ENCODE measurements around the gene MAD1L1.

MAD1L1 gene

DNA sequence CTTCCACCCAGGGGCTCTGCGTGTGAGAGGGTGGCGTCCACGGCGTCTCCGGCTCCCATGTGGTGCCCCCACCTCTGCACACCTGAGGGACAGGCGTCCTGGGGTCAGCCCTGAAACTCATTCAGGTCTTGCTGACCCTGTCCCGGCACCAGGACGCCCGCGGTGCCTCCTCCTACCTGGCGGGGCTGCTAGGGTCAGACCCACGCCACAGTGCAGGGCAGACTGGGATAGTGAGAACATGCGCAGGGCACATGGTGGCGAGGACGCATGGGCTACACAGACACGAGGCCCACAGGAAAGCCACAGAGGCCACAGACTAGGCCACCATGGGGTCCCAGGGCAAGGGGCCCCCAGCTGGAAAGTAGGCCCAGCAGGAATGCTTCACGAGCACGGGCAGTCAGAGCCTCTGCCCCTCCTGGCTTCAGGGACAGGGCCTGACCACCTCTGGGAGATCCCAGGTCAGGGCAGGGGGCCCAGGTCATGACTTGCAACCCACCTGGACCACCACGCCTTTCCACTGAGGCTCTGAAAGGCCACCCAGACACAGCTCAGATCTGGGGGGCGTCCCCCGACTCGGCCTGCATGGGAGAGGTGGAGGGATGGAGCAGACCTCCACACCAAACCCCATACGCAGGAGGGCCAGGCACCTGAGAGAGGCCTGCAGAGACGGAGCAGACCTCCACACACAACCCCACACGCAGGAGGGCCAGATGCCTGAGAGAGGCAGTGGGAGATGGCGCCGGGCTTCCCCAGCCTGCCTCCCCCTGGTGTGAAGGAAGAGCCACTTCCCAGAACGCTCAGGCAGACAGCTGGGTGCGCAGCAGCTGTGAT is 374.1 kb downstream of the MAD1L1 start:
- 95% methylated on average over 29 of the region's 29 CpGs for WGBS
- Histone ChIP-seq H4K91ac (ENCODE audit: low read length) (no peak overlapping the region), H2BK5ac (ENCODE audit: low read depth, low read length, poor library complexity, severe bottlenecking) (no peak overlapping the region), H3K14ac (ENCODE audit: low read length in 2 of 2) (peak overlapping the region in 1 of 2 experiments; percentile 18), H3K18ac (ENCODE audit: low read depth in 1 of 2, low read length in 2 of 2) (no peak overlapping the region), H3K4me1 (ENCODE audit: control insufficient read depth, insufficient read depth, low read depth, low read length) (peaks cover under 1% of the 10 kb centered on the region), H3K27ac (ENCODE audit: low read length, poor library complexity, severe bottlenecking) (no peak overlapping the region), H3K9me3 (ENCODE audit: control insufficient read depth, low read length) (no peaks in the 10 kb centered on the region), H3K4me2 (ENCODE audit: low read length, poor library complexity, severe bottlenecking) (no peak overlapping the region), H2BK15ac (ENCODE audit: low read depth, poor library complexity, severe bottlenecking) (no peak overlapping the region), H3K4me3 (ENCODE audit: insufficient read depth in 1 of 2, low read depth in 1 of 2, low read length in 2 of 2) (no peak overlapping the region), H3K79me1 (replicated peaks; ENCODE audit: low read length, poor library complexity, severe bottlenecking) (peaks cover 3% of the 10 kb centered on the region), H4K8ac (ENCODE audit: low read length) (no peak overlapping the region), H2BK12ac (ENCODE audit: low read length in 2 of 2) (no peak overlapping the region), H2AK5ac (ENCODE audit: low read length, severe bottlenecking) (no peak overlapping the region), H3K23ac (ENCODE audit: low read length in 2 of 2) (no peak overlapping the region), H3K4ac (ENCODE audit: low read depth in 1 of 2, low read length in 2 of 2) (no peak overlapping the region), H3K27me3 (ENCODE audit: control insufficient read depth in 1 of 2, insufficient read depth in 1 of 2, low read length in 2 of 2) (no peaks in the 10 kb centered on the region), H2AFZ (ENCODE audit: low read depth, low read length) (no peak overlapping the region), H2BK120ac (ENCODE audit: low read depth, low read length) (no peak overlapping the region), H3K36me3 (ENCODE audit: control insufficient read depth in 1 of 2, insufficient read depth in 2 of 2, low read depth in 1 of 2, low read length in 2 of 2) (peaks cover 0 to 24% of the 10 kb centered on the region in 2 experiments), H3K9ac (ENCODE audit: low read length) (no peak overlapping the region)
- no peak for DNase-seq

- Histone ChIP-seq H2BK120ac (ENCODE audit: low read depth, low read length) (no peak overlapping the region), H2BK15ac (ENCODE audit: low read depth, poor library complexity, severe bottlenecking) (no peak overlapping the region)
- WGBS = 94% methylated on average over 27 of the region's 27 CpGs
Measured at GRCh38 chr7:1857487-1858421, 375.0 kb downstream of the MAD1L1 start.

GRCh38 chr7:1856888-1857441 is 375.8 kb downstream of the MAD1L1 start:
- Histone ChIP-seq H4K91ac (ENCODE audit: low read length) (no peak overlapping the region), H3K18ac (ENCODE audit: low read depth in 1 of 2, low read length in 2 of 2) (no peak overlapping the region), H3K27me3 (ENCODE audit: control insufficient read depth in 1 of 2, insufficient read depth in 1 of 2, low read length in 2 of 2) (no peaks in the 10 kb centered on the region), H3K79me1 (replicated peaks; ENCODE audit: low read length, poor library complexity, severe bottlenecking) (no peaks in the 10 kb centered on the region), H3K9ac (ENCODE audit: low read length) (no peak overlapping the region), H3K36me3 (ENCODE audit: control insufficient read depth in 1 of 2, insufficient read depth in 2 of 2, low read depth in 1 of 2, low read length in 2 of 2) (peaks cover 0 to 28% of the 10 kb centered on the region in 2 experiments), H3K4ac (ENCODE audit: low read depth in 1 of 2, low read length in 2 of 2) (no peak overlapping the region), H2AFZ (ENCODE audit: low read depth, low read length) (no peak overlapping the region), H3K4me3 (ENCODE audit: insufficient read depth in 1 of 2, low read depth in 1 of 2, low read length in 2 of 2) (no peak overlapping the region), H2AK5ac (ENCODE audit: low read length, severe bottlenecking) (no peak overlapping the region), H3K14ac (ENCODE audit: low read length in 2 of 2) (peak overlapping the region in 1 of 2 experiments; percentile 4), H3K9me3 (ENCODE audit: control insufficient read depth, low read length) (no peaks in the 10 kb centered on the region), H3K27ac (ENCODE audit: low read length, poor library complexity, severe bottlenecking) (no peak overlapping the region), H3K23ac (ENCODE audit: low read length in 2 of 2) (no peak overlapping the region), H3K4me1 (ENCODE audit: control insufficient read depth, insufficient read depth, low read depth, low read length) (peaks cover 6% of the 10 kb centered on the region), H3K4me2 (ENCODE audit: low read length, poor library complexity, severe bottlenecking) (no peak overlapping the region), H2BK15ac (ENCODE audit: low read depth, poor library complexity, severe bottlenecking) (no peak overlapping the region), H2BK12ac (ENCODE audit: low read length in 2 of 2) (no peak overlapping the region), H2BK5ac (ENCODE audit: low read depth, low read length, poor library complexity, severe bottlenecking) (no peak overlapping the region), H2BK120ac (ENCODE audit: low read depth, low read length) (no peak overlapping the region), H4K8ac (ENCODE audit: low read length) (no peak overlapping the region)
- WGBS = 89% methylated on average over 24 of the region's 24 CpGs
- no peak for DNase-seq

More at GRCh38 chr7:1857487-1858421, 375.0 kb downstream of the MAD1L1 start:
- Histone ChIP-seq H3K23ac (ENCODE audit: low read length in 2 of 2) (no peak overlapping the region), H3K79me1 (replicated peaks; ENCODE audit: low read length, poor library complexity, severe bottlenecking) (no peaks in the 10 kb centered on the region), H3K4me2 (ENCODE audit: low read length, poor library complexity, severe bottlenecking) (no peak overlapping the region), H3K9ac (ENCODE audit: low read length) (no peak overlapping the region), H2BK5ac (ENCODE audit: low read depth, low read length, poor library complexity, severe bottlenecking) (no peak overlapping the region), H2AFZ (ENCODE audit: low read depth, low read length) (no peak overlapping the region), H3K18ac (ENCODE audit: low read depth in 1 of 2, low read length in 2 of 2) (no peak overlapping the region), H3K9me3 (ENCODE audit: control insufficient read depth, low read length) (no peaks in the 10 kb centered on the region), H4K91ac (ENCODE audit: low read length) (no peak overlapping the region), H3K4me1 (ENCODE audit: control insufficient read depth, insufficient read depth, low read depth, low read length) (peaks cover 6% of the 10 kb centered on the region), H3K27me3 (ENCODE audit: control insufficient read depth in 1 of 2, insufficient read depth in 1 of 2, low read length in 2 of 2) (no peaks in the 10 kb centered on the region), H3K14ac (ENCODE audit: low read length in 2 of 2) (no peak overlapping the region), H3K4ac (ENCODE audit: low read depth in 1 of 2, low read length in 2 of 2) (no peak overlapping the region), H3K27ac (ENCODE audit: low read length, poor library complexity, severe bottlenecking) (no peak overlapping the region), H2AK5ac (ENCODE audit: low read length, severe bottlenecking) (no peak overlapping the region), H2BK12ac (ENCODE audit: low read length in 2 of 2) (no peak overlapping the region), H3K4me3 (ENCODE audit: insufficient read depth in 1 of 2, low read depth in 1 of 2, low read length in 2 of 2) (no peak overlapping the region), H3K36me3 (ENCODE audit: control insufficient read depth in 1 of 2, insufficient read depth in 2 of 2, low read depth in 1 of 2, low read length in 2 of 2) (peaks cover 0 to 30% of the 10 kb centered on the region in 2 experiments), H4K8ac (ENCODE audit: low read length) (no peak overlapping the region)
- DNase-seq = no peak

Measured in mesenchymal stem cell (in vitro differentiated cells and primary cell).